K562 (cell line): Measurements from ENCODE around the gene ANXA2.

Source experiments
- AFF4 ChIP-seq: sonication (generic); formaldehyde crosslinking; IDR thresholded peaks from 2 replicates; pipeline ENCODE4 v1.8.0; 2023; ENCODE audit warnings: mild to moderate bottlenecking, missing genetic modification reagents
- CAMTA2 ChIP-seq: fragments of 250-450 bp; sonication (Bioruptor Pico); conservative IDR thresholded peaks from 2 replicates; pipeline ENCODE4 v1.5.1; 2022
- CTCF ChIP-seq, 3 experiments: IDR thresholded peaks in 2 of 3; conservative IDR thresholded peaks in 1 of 3; 2 replicates each; pipeline ENCODE4 v1.5.1; 2011 to 2012; ENCODE audit warnings: low read length in 3 of 3, mild to moderate bottlenecking in 3 of 3, control low read depth in 2 of 3, improper control_type of control experiment in 1 of 3, inconsistent platforms in 1 of 3, low read depth in 1 of 3, mixed read lengths in 1 of 3, moderate library complexity in 1 of 3; ENCODE audit not compliant: insufficient read depth in 2 of 3
- ETS2 ChIP-seq: IDR thresholded peaks from 2 replicates; pipeline ENCODE4 v1.6.1; 2016; ENCODE audit warnings: borderline replicate concordance, missing genetic modification characterization, mild to moderate bottlenecking, moderate library complexity, missing compliant biosample characterization; ENCODE audit not compliant: poor library complexity, severe bottlenecking
- EZH2 ChIP-seq: IDR thresholded peaks from 2 replicates; pipeline ENCODE4 v1.6.1; 2012; ENCODE audit warnings: low read depth, mild to moderate bottlenecking, inconsistent platforms, low read length, borderline replicate concordance
- IRF9 ChIP-seq: fragments of 450-650 bp; IDR thresholded peaks from 2 replicates; pipeline ENCODE4 v1.6.1; 2016; ENCODE audit warnings: missing biosample characterization, missing genetic modification characterization
- NCOA6 ChIP-seq: fragments of 450-650 bp; IDR thresholded peaks from 2 replicates; pipeline ENCODE4 v1.6.1; 2017; ENCODE audit warnings: mild to moderate bottlenecking
- POLR2A ChIP-seq: fragments of 450-650 bp; conservative IDR thresholded peaks from 2 replicates; pipeline ENCODE4 v1.6.1; 2016
- TEAD4 ChIP-seq, 2 experiments: sonication (generic) in 1 of 2; formaldehyde crosslinking in 1 of 2; IDR thresholded peaks; 2 replicates each; pipeline versions ENCODE4 v1.6.1 to v1.8.0; 2012 to 2022; ENCODE audit warnings: borderline replicate concordance in 1 of 2, inconsistent platforms in 1 of 2, low read length in 1 of 2, mild to moderate bottlenecking in 1 of 2, missing genetic modification reagents in 1 of 2
- YY1 ChIP-seq, 3 experiments: IDR thresholded peaks; 2 replicates each; pipeline ENCODE4 v1.6.1; 2011; ENCODE audit warnings: low read length in 2 of 3, mild to moderate bottlenecking in 2 of 3, moderate library complexity in 2 of 3, borderline replicate concordance in 1 of 3, control low read depth in 1 of 3, low read depth in 1 of 3; ENCODE audit not compliant: insufficient read depth in 3 of 3, insufficient replicate concordance in 2 of 3, control insufficient read depth in 1 of 3, insufficient read length in 1 of 3; ENCODE audit errors: extremely low read depth in 1 of 3
- ZNF316 ChIP-seq: fragments of 450-650 bp; IDR thresholded peaks from 2 replicates; pipeline ENCODE4 v1.6.1; 2016
- TF ChIP-seq, protein P1 (sequence below), 2 experiments: IDR thresholded peaks; 2 replicates each; pipeline ENCODE4 v1.6.1; 2012; ENCODE audit warnings: improper control_type of control experiment in 2 of 2, low read depth in 2 of 2, low read length in 2 of 2, borderline replicate concordance in 1 of 2

DNA sequence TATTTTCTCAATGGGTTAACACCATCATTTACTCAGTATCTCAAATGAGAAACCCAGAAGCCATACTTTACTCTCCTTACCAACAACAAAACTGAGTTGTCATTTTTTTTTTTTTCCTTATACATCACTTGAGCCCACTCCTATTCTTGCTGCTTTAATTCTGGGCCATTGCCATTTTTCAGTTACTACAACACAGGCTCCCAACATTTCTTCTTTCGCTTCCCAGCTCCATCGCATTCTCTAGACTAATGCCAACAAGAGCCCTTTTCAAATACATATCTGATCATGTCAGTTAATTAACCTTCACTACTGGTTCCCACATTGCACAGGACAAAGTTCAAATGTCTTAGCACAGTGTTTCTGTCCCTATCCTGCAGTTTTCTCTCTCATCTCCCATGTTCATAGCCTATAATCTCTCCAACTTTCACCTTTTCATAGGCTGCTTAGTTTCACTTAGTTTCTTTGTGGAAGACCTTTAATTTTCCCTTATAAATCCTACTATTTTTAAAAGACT, 22.5 kb upstream of the ANXA2 start:
- TF ChIP-seq NCOA6 (no peak), IRF9 (no peak), ZNF316 (no peak), YY1 (IDR thresholded peaks at IDR 0.05; ENCODE audit: borderline replicate concordance in 1 of 3, control insufficient read depth in 1 of 3, extremely low read depth in 1 of 3, insufficient read depth in 3 of 3, insufficient read length in 1 of 3, insufficient replicate concordance in 2 of 3, low read depth in 1 of 3, low read length in 2 of 3) (no peak), ETS2 (tag) (no peak), TEAD4 (IDR thresholded peaks at IDR 0.05; ENCODE audit: low read length) (no peak), TEAD4 (CRISPR knock-in tag; IDR thresholded peaks at IDR 0.05; ENCODE audit: borderline replicate concordance) (no peak), CTCF (IDR thresholded peaks at IDR 0.05 in 2 of 3, conservative IDR thresholded peaks at IDR 0.05 in 1 of 3; ENCODE audit: insufficient read depth in 2 of 3, low read depth in 1 of 3, low read length in 3 of 3) (no peak), AFF4 (no peak), EZH2 (no peak), POLR2A (no peak), CAMTA2 (CRISPR knock-in tag) (no peak)
- TF ChIP-seq, protein P1, sequence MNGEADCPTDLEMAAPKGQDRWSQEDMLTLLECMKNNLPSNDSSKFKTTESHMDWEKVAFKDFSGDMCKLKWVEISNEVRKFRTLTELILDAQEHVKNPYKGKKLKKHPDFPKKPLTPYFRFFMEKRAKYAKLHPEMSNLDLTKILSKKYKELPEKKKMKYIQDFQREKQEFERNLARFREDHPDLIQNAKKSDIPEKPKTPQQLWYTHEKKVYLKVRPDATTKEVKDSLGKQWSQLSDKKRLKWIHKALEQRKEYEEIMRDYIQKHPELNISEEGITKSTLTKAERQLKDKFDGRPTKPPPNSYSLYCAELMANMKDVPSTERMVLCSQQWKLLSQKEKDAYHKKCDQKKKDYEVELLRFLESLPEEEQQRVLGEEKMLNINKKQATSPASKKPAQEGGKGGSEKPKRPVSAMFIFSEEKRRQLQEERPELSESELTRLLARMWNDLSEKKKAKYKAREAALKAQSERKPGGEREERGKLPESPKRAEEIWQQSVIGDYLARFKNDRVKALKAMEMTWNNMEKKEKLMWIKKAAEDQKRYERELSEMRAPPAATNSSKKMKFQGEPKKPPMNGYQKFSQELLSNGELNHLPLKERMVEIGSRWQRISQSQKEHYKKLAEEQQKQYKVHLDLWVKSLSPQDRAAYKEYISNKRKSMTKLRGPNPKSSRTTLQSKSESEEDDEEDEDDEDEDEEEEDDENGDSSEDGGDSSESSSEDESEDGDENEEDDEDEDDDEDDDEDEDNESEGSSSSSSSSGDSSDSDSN (IDR thresholded peaks at IDR 0.05; ENCODE audit: borderline replicate concordance in 1 of 2, low read depth in 2 of 2, low read length in 2 of 2): no peak
